SK-N-SH (cell line): ENCODE data around the gene PHF3. TPM values are rescaled to one million over a fixed set of nuclear protein-coding genes. Genes with fewer than 3 reads are reported as not detected.

Source experiments
- CTCF ChIA-PET: fragments of 300-600, 350-600 bp; formaldehyde crosslinking; extraction: SDS; loops from one replicate; lab custom pipeline; 2021; lab: Yijun Ruan, JAX
- POLR2A ChIA-PET: fragments of 350-600 bp; sonication (Branson Sonifier 250); formaldehyde crosslinking; extraction: SDS; loops from one replicate; lab custom pipeline; 2020; ENCODE audit warnings: antibody characterized with exemption, inconsistent platforms; lab: Yijun Ruan, JAX
- DNase-seq: peaks from one replicate; pipeline ENCODE4 v3.0.0; 2012
- H2AFZ ChIP-seq: fragments of 200-600 bp; sonication (generic); 2 replicates; pipeline ENCODE4 v1.8.1; 2016; ENCODE audit warnings: antibody characterized with exemption, mild to moderate bottlenecking, low read depth
- H3F3A ChIP-seq: fragments of 200-600 bp; sonication (generic); replicated peaks from 2 replicates; pipeline ENCODE3; 2016; ENCODE audit warnings: antibody characterized with exemption, mild to moderate bottlenecking; ENCODE audit not compliant: insufficient read depth
- H3K27ac ChIP-seq, 2 experiments: fragments of 200-500 bp in 1 of 2; fragments of 200-600 bp in 1 of 2; sonication (Bioruptor generic) in 1 of 2; sonication (generic), shearing (Covaris generic) in 1 of 2; 2 replicates each; pipeline versions ENCODE4 v1.5.1 to v1.6.1; 2014 to 2016; ENCODE audit warnings: low read depth in 2 of 2, inconsistent platforms in 1 of 2, low read length in 1 of 2, mild to moderate bottlenecking in 1 of 2, mixed read lengths in 1 of 2
- H3K27me3 ChIP-seq: fragments of 200-600 bp; sonication (generic), shearing (Covaris generic); 2 replicates; pipeline ENCODE4 v1.6.1; 2016; ENCODE audit warnings: mixed run types; ENCODE audit not compliant: insufficient read depth
- H3K36me3 ChIP-seq, 2 experiments: fragments of 200-500 bp in 1 of 2; fragments of 200-600 bp in 1 of 2; sonication (Bioruptor generic) in 1 of 2; sonication (generic) in 1 of 2; replicated peaks in 1 of 2; 2 replicates each; pipeline versions ENCODE3 to v1.5.1; 2014 to 2016; ENCODE audit warnings: low read length in 1 of 2, mild to moderate bottlenecking in 1 of 2; ENCODE audit not compliant: insufficient read depth in 2 of 2, control insufficient read depth in 1 of 2
- H3K4me1 ChIP-seq, 2 experiments: fragments of 200-500 bp in 1 of 2; fragments of 200-600 bp in 1 of 2; sonication (Bioruptor generic) in 1 of 2; sonication (generic), shearing (Covaris generic) in 1 of 2; 2 replicates each; pipeline versions ENCODE4 v1.5.1 to v1.6.1; 2014 to 2016; ENCODE audit warnings: low read depth in 1 of 2, low read length in 1 of 2, mixed run types in 1 of 2; ENCODE audit not compliant: insufficient read depth in 2 of 2, control insufficient read depth in 1 of 2
- H3K4me2 ChIP-seq: fragments of 200-600 bp; sonication (generic), shearing (Covaris generic); 2 replicates; pipeline ENCODE4 v1.6.1; 2017; ENCODE audit warnings: mixed run types
- H3K4me3 ChIP-seq, 2 experiments: fragments of 200-500 bp in 1 of 2; fragments of 200-600 bp in 1 of 2; sonication (Bioruptor generic) in 1 of 2; sonication (generic), shearing (Covaris generic) in 1 of 2; 2 replicates each; pipeline versions ENCODE4 v1.5.1 to v1.8.1; 2014 to 2016; ENCODE audit warnings: low read depth in 2 of 2, inconsistent platforms in 1 of 2, low read length in 1 of 2, mild to moderate bottlenecking in 1 of 2, mixed read lengths in 1 of 2, moderate library complexity in 1 of 2
- H3K79me2 ChIP-seq: fragments of 200-600 bp; sonication (generic); 2 replicates; pipeline ENCODE4 v1.8.1; 2017; ENCODE audit warnings: mild to moderate bottlenecking; ENCODE audit not compliant: insufficient read depth
- H3K9ac ChIP-seq: fragments of 200-600 bp; sonication (generic); 2 replicates; pipeline ENCODE4 v1.6.1; 2017; ENCODE audit warnings: mixed run types
- H3K9me2 ChIP-seq: fragments of 200-600 bp; sonication (generic); 2 replicates; pipeline ENCODE4 v1.6.1; 2017; ENCODE audit warnings: mixed run types
- H3K9me3 ChIP-seq: fragments of 200-600 bp; sonication (generic); 2 replicates; pipeline ENCODE4 v1.6.1; 2017; ENCODE audit warnings: mixed run types, mild to moderate bottlenecking, moderate library complexity
- H4K20me1 ChIP-seq: fragments of 200-600 bp; sonication (generic); 2 replicates; pipeline ENCODE4 v1.6.1; 2017; ENCODE audit warnings: mild to moderate bottlenecking, mixed run types; ENCODE audit not compliant: insufficient read depth
- CHD2 ChIP-seq: fragments of 150-350 bp; IDR thresholded peaks from 2 replicates; pipeline ENCODE4 v1.6.1; 2018; ENCODE audit warnings: low read length; ENCODE audit not compliant: partially characterized antibody
- CTCF ChIP-seq: fragments of 200-600 bp; sonication (generic); IDR thresholded peaks from 2 replicates; pipeline ENCODE4 v1.6.1; 2017; ENCODE audit warnings: antibody characterized with exemption, mild to moderate bottlenecking, moderate library complexity
- ELF1 ChIP-seq: IDR thresholded peaks from 2 replicates; pipeline ENCODE4 v1.4.0; 2012
- EP300 ChIP-seq, 2 experiments: IDR thresholded peaks; 2 replicates each; pipeline versions ENCODE4 v1.4.0 to v1.6.1; 2012; ENCODE audit warnings: borderline replicate concordance in 1 of 2, low read depth in 1 of 2, low read length in 1 of 2
- FOXM1 ChIP-seq: IDR thresholded peaks from 2 replicates; pipeline ENCODE4 v1.4.0; 2012; ENCODE audit warnings: low read depth, mild to moderate bottlenecking
- GATA2 ChIP-seq: sonication (generic); formaldehyde crosslinking; IDR thresholded peaks from 2 replicates; pipeline ENCODE4 v1.5.0; 2020; ENCODE audit warnings: mild to moderate bottlenecking, missing genetic modification reagents
- JUND ChIP-seq: IDR thresholded peaks from 2 replicates; pipeline ENCODE4 v1.4.0; 2012
- MXI1 ChIP-seq: IDR thresholded peaks from 2 replicates; pipeline ENCODE4 v1.6.1; 2012; ENCODE audit warnings: mild to moderate bottlenecking, low read depth, low read length, improper control_type of control experiment
- PBX3 ChIP-seq: IDR thresholded peaks from 2 replicates; pipeline ENCODE4; 2012
- POLR2AphosphoS5 ChIP-seq: IDR thresholded peaks from 2 replicates; pipeline ENCODE4 v1.6.1; 2012; ENCODE audit warnings: low read depth, low read length
- RAD21 ChIP-seq: IDR thresholded peaks from 2 replicates; pipeline ENCODE4 v1.6.1; 2012; ENCODE audit warnings: mild to moderate bottlenecking, low read length
- RFX5 ChIP-seq: IDR thresholded peaks from 2 replicates; pipeline ENCODE4 v1.6.1; 2012; ENCODE audit warnings: mild to moderate bottlenecking, improper control_type of control experiment, low read length
- SMC3 ChIP-seq: IDR thresholded peaks from 2 replicates; pipeline ENCODE4 v1.6.1; 2012; ENCODE audit warnings: low read depth, low read length, improper control_type of control experiment
- TEAD4 ChIP-seq: IDR thresholded peaks from 2 replicates; pipeline ENCODE4 v1.4.0; 2012; ENCODE audit warnings: mild to moderate bottlenecking, borderline replicate concordance; ENCODE audit not compliant: insufficient read depth
- YY1 ChIP-seq: IDR thresholded peaks from 2 replicates; pipeline ENCODE4 v1.4.0; 2012; ENCODE audit warnings: low read depth, mild to moderate bottlenecking
- polyA plus RNA-seq, 3 experiments: library from polyadenylated mRNA; depleted of rRNA; stranded (reverse); fragments of >200 nt; gene quantifications; 2 replicates each; pipeline ENCODE4 v1.2.3, GENCODE V29; 2012
- TF ChIP-seq, protein P1 (sequence below): fragments of 150-350 bp; IDR thresholded peaks from 2 replicates; pipeline ENCODE4 v1.6.1; 2017; ENCODE audit warnings: antibody characterized with exemption, low read length, low read depth, borderline replicate concordance
- TF ChIP-seq, protein P2 (sequence below): IDR thresholded peaks from 2 replicates; pipeline ENCODE4 v1.4.0; 2012; ENCODE audit warnings: low read depth, borderline replicate concordance
- TF ChIP-seq, protein P3 (sequence below): IDR thresholded peaks from 2 replicates; pipeline ENCODE4 v1.4.0; 2012; ENCODE audit warnings: low read depth, borderline replicate concordance
- TF ChIP-seq, protein P4 (sequence below): IDR thresholded peaks from 2 replicates; pipeline ENCODE4 v1.6.1; 2012; ENCODE audit warnings: mild to moderate bottlenecking, low read depth, low read length, moderate library complexity

The PHF3 gene
- polyA plus RNA-seq, 1 of the 3 experiments (the other 2 are of a cell fraction), result 4.4 TPM

DNA sequence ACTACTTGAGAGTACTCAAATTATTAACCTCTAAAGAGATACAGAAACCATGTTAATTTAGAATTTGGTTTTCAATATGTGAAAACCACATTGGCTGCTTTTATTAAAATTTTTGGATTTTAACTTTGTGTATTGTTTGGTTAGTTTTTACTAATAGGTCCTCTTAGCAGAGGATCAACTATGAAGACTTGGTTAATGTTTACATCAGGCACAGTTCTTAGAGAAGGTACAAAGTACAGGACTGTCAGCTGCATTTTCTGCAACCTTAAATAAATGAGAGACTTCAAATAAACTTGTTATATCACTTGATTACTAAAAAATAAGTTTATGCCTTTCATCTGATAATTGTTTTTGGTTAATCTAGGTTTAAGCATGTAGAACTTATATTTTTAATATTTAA, 89.1 kb downstream of the PHF3 start:
- Histone ChIP-seq H3K4me2 (no peak overlapping the region), H3K36me3 (peaks cover 0 to 4% of the 10 kb centered on the region in 2 experiments), H3K4me1 (no peaks in the 10 kb centered on the region), H4K20me1 (no peaks in the 10 kb centered on the region), H3F3A (no peaks in the 10 kb centered on the region), H3K27me3 (no peaks in the 10 kb centered on the region), H3K4me3 (no peak overlapping the region), H2AFZ (no peak overlapping the region), H3K27ac (no peak overlapping the region), H3K9me2 (no peaks in the 10 kb centered on the region), H3K79me2 (no peaks in the 10 kb centered on the region), H3K9ac (no peak overlapping the region), H3K9me3 (no peaks in the 10 kb centered on the region)
- POLR2A ChIA-PET, result no interaction called here
- CTCF ChIA-PET, result no interaction called here
- TF ChIP-seq RAD21 (no peak), YY1 (no peak), EP300 (IDR thresholded peaks at IDR 0.05; ENCODE audit: borderline replicate concordance in 1 of 2, low read depth in 1 of 2, low read length in 1 of 2) (no peak), FOXM1 (no peak), ELF1 (no peak), POLR2AphosphoS5 (no peak), MXI1 (no peak), CHD2 (no peak), SMC3 (no peak)
- TF ChIP-seq, protein P1, sequence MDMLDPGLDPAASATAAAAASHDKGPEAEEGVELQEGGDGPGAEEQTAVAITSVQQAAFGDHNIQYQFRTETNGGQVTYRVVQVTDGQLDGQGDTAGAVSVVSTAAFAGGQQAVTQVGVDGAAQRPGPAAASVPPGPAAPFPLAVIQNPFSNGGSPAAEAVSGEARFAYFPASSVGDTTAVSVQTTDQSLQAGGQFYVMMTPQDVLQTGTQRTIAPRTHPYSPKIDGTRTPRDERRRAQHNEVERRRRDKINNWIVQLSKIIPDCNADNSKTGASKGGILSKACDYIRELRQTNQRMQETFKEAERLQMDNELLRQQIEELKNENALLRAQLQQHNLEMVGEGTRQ, result no peak
- DNase-seq, result no peak

GRCh38 chr6:63730311-63730710, 94.7 kb downstream of the PHF3 start:
- Histone ChIP-seq H3F3A (peaks cover 15% of the 10 kb centered on the region), H3K9me3 (no peaks in the 10 kb centered on the region), H3K9me2 (no peaks in the 10 kb centered on the region), H3K9ac (no peak overlapping the region), H3K27me3 (no peaks in the 10 kb centered on the region), H3K4me2 (no peak overlapping the region), H3K36me3 (no peaks in the 10 kb centered on the region), H3K4me1 (peaks cover 0 to 8% of the 10 kb centered on the region in 2 experiments; a peak in 1 of 4 replicates), H2AFZ (no peak overlapping the region), H3K4me3 (no peak overlapping the region), H3K79me2 (no peaks in the 10 kb centered on the region), H3K27ac (no peak overlapping the region), H4K20me1 (no peaks in the 10 kb centered on the region)
- POLR2A ChIA-PET, result no interaction called here
- TF ChIP-seq RFX5 (no peak), TEAD4 (no peak), JUND (no peak), GATA2 (CRISPR knock-in tag) (no peak), RAD21 (no peak), CTCF (no peak), PBX3 (no peak)
- TF ChIP-seq, protein P2, sequence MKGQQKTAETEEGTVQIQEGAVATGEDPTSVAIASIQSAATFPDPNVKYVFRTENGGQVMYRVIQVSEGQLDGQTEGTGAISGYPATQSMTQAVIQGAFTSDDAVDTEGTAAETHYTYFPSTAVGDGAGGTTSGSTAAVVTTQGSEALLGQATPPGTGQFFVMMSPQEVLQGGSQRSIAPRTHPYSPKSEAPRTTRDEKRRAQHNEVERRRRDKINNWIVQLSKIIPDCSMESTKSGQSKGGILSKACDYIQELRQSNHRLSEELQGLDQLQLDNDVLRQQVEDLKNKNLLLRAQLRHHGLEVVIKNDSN, result no peak
- TF ChIP-seq, protein P3, sequence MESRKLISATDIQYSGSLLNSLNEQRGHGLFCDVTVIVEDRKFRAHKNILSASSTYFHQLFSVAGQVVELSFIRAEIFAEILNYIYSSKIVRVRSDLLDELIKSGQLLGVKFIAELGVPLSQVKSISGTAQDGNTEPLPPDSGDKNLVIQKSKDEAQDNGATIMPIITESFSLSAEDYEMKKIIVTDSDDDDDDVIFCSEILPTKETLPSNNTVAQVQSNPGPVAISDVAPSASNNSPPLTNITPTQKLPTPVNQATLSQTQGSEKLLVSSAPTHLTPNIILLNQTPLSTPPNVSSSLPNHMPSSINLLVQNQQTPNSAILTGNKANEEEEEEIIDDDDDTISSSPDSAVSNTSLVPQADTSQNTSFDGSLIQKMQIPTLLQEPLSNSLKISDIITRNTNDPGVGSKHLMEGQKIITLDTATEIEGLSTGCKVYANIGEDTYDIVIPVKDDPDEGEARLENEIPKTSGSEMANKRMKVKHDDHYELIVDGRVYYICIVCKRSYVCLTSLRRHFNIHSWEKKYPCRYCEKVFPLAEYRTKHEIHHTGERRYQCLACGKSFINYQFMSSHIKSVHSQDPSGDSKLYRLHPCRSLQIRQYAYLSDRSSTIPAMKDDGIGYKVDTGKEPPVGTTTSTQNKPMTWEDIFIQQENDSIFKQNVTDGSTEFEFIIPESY, result no peak
- TF ChIP-seq, protein P4, sequence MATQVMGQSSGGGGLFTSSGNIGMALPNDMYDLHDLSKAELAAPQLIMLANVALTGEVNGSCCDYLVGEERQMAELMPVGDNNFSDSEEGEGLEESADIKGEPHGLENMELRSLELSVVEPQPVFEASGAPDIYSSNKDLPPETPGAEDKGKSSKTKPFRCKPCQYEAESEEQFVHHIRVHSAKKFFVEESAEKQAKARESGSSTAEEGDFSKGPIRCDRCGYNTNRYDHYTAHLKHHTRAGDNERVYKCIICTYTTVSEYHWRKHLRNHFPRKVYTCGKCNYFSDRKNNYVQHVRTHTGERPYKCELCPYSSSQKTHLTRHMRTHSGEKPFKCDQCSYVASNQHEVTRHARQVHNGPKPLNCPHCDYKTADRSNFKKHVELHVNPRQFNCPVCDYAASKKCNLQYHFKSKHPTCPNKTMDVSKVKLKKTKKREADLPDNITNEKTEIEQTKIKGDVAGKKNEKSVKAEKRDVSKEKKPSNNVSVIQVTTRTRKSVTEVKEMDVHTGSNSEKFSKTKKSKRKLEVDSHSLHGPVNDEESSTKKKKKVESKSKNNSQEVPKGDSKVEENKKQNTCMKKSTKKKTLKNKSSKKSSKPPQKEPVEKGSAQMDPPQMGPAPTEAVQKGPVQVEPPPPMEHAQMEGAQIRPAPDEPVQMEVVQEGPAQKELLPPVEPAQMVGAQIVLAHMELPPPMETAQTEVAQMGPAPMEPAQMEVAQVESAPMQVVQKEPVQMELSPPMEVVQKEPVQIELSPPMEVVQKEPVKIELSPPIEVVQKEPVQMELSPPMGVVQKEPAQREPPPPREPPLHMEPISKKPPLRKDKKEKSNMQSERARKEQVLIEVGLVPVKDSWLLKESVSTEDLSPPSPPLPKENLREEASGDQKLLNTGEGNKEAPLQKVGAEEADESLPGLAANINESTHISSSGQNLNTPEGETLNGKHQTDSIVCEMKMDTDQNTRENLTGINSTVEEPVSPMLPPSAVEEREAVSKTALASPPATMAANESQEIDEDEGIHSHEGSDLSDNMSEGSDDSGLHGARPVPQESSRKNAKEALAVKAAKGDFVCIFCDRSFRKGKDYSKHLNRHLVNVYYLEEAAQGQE, result no peak
- no peak for DNase-seq
- CTCF ChIA-PET, result interaction anchor here (0.9 kb wide), 1 partner anchor 34 kb away, joined by 3 read pairs; no protein-coding TSS in a partner anchor
